CD4-positive, alpha-beta T cell (primary cell): Measurements from ENCODE around the gene CYP1A1. TPM values are rescaled to one million over a fixed set of nuclear protein-coding genes. Genes with fewer than 3 reads are reported as not detected.

Experiments
- ATAC-seq: fragments of 200-7000 bp; cut with Tn5 transposase; one replicate; pipeline ENCODE4 v1.10.0; 2022; ENCODE audit warnings: mild to moderate bottlenecking; ENCODE audit not compliant: poor library complexity
- CTCF ChIA-PET: fragments of 350-600 bp; sonication (Branson Sonifier 250); formaldehyde crosslinking; loops from one replicate; lab custom pipeline; 2021; ENCODE audit warnings: antibody characterized with exemption, inconsistent platforms; lab: Charles Lee
- POLR2A ChIA-PET: fragments of 350-600 bp; sonication (Branson Sonifier 250); formaldehyde crosslinking; loops from one replicate; lab custom pipeline; 2021; ENCODE audit warnings: antibody characterized with exemption, inconsistent platforms; lab: Charles Lee
- DNase-seq, 14 experiments: peaks; one replicate each; pipeline ENCODE4 v3.0.0-alpha.2; 2013 to 2020; ENCODE audit warnings: mixed read lengths in 2 of 14
- H3K27ac ChIP-seq, 2 donors: one replicate each; pipeline versions ENCODE4 v1.5.1 to v1.7.0; 2013; ENCODE audit warnings: low read length in 2 of 2, low read depth in 1 of 2, mild to moderate bottlenecking in 1 of 2
- H3K27me3 ChIP-seq, 2 experiments: 1 replicate in 1 of 2; 2 replicates in 1 of 2; pipeline versions ENCODE4 v1.6.1 to v1.7.0; 2013; ENCODE audit warnings: low read length in 2 of 2, control low read depth in 1 of 2, mild to moderate bottlenecking in 1 of 2, moderate library complexity in 1 of 2; ENCODE audit not compliant: insufficient read depth in 2 of 2, control insufficient read depth in 1 of 2
- H3K36me3 ChIP-seq: one replicate; pipeline ENCODE4 v1.6.1; 2013; ENCODE audit warnings: low read length, control low read depth; ENCODE audit not compliant: insufficient read depth
- H3K4me1 ChIP-seq: one replicate; pipeline ENCODE4 v1.6.1; 2013; ENCODE audit warnings: low read length, control low read depth; ENCODE audit not compliant: insufficient read depth
- H3K4me3 ChIP-seq: one replicate; pipeline ENCODE4 v1.5.1; 2013; ENCODE audit warnings: mild to moderate bottlenecking, low read length, moderate library complexity
- H3K9me3 ChIP-seq, 2 experiments: 1 replicate in 1 of 2; 2 replicates in 1 of 2; pipeline versions ENCODE4 v1.6.1 to v1.7.0; 2013; ENCODE audit warnings: low read length in 2 of 2, mild to moderate bottlenecking in 2 of 2, control low read depth in 1 of 2, moderate library complexity in 1 of 2; ENCODE audit not compliant: control insufficient read depth in 1 of 2, insufficient read depth in 1 of 2
- H3K27ac Mint-ChIP-seq: one replicate; pipeline ENCODE4 v1.8.0; 2020; ENCODE audit warnings: mixed read lengths
- H3K27me3 Mint-ChIP-seq: one replicate; pipeline ENCODE4 v1.8.0; 2021; ENCODE audit warnings: mixed read lengths
- H3K36me3 Mint-ChIP-seq: one replicate; pipeline ENCODE4 v1.8.0; 2021; ENCODE audit warnings: low read depth, mixed read lengths
- H3K4me1 Mint-ChIP-seq: one replicate; pipeline ENCODE4 v1.8.0; 2021; ENCODE audit warnings: low read depth, mixed read lengths
- H3K4me3 Mint-ChIP-seq: one replicate; pipeline ENCODE4 v1.8.0; 2020; ENCODE audit warnings: mild to moderate bottlenecking, mixed read lengths
- H3K9me3 Mint-ChIP-seq: one replicate; pipeline ENCODE4 v1.8.0; 2020; ENCODE audit warnings: mixed read lengths
- CTCF ChIP-seq: fragments of 200-600 bp; IDR thresholded peaks from one replicate; pipeline ENCODE4 v1.8.0; 2022; ENCODE audit warnings: antibody characterized with exemption, mild to moderate bottlenecking
- intact Hi-C, 2 experiments: fragments of 100-400 bp; cut with DNase I in 1 of 2; cut with micrococcal nuclease in 1 of 2; formaldehyde crosslinking; loops; one replicate each; pipeline versions ENCODE4 v1.15.1 to v1.9.0; 2023 to 2025; cut with DNase I, micrococcal nuclease
- total RNA-seq, 174 experiments: library from RNA in 2 of 174; stranded (reverse) in 2 of 174; gene quantifications; one replicate each; pipeline ENCODE4 v1.2.3 and lab custom pipeline; 2021 to 2026

Gene CYP1A1
- total RNA-seq, 2 experiments from 2014 or later = not detected

- POLR2A ChIA-PET = interaction anchor here (1.2 kb wide), 2 partner anchors 57 to 109 kb away, joined by 3 to 6 read pairs; partner anchors contain the start of genes CLK3 and CSK
- H3K4me3 ChIP-seq = no peak overlapping the region
- no peaks in the 10 kb centered on the region for H3K36me3 Mint-ChIP-seq
- no peaks in the 10 kb centered on the region for H3K27me3 ChIP-seq
- no peak overlapping the region for H3K27ac Mint-ChIP-seq
- H3K27me3 Mint-ChIP-seq = peaks cover under 1% of the 10 kb centered on the region
- H3K27ac ChIP-seq = no peak overlapping the region
- DNase-seq (peak in 1 of 14 experiments; percentile 20), ATAC-seq (no peak)
- intact Hi-C loops = no loop called here
- H3K4me3 Mint-ChIP-seq = peak overlapping the region; percentile 86
- peaks cover 5% of the 10 kb centered on the region for H3K4me1 Mint-ChIP-seq
- TF ChIP-seq CTCF = no peak
- H3K4me1 ChIP-seq = peaks cover 15% of the 10 kb centered on the region
- H3K36me3 ChIP-seq = no peaks in the 10 kb centered on the region
- H3K9me3 Mint-ChIP-seq = no peaks in the 10 kb centered on the region
- CTCF ChIA-PET = interaction anchor here (0.6 to 1.1 kb wide), 2 partner anchors 9 to 86 kb away, joined by 3 to 4 read pairs; no protein-coding TSS in a partner anchor
- H3K9me3 ChIP-seq = no peaks in the 10 kb centered on the region
Measured at GRCh38 chr15:74724570-74725224, 631 bp downstream of the CYP1A1 start.

GRCh38 chr15:74723754-74724334 is 1.5 kb downstream of the CYP1A1 start:
- ATAC-seq (peak; percentile 46), DNase-seq (peak in 3 of 14 experiments; percentile 41 to 58 (median 45))
- Histone ChIP-seq H3K4me1 (peaks cover 15% of the 10 kb centered on the region), H3K27me3 (no peaks in the 10 kb centered on the region), H3K27ac (no peak overlapping the region), H3K4me3 (no peak overlapping the region), H3K36me3 (no peaks in the 10 kb centered on the region), H3K9me3 (no peaks in the 10 kb centered on the region)
- POLR2A ChIA-PET = no interaction called here
- Mint-ChIP-seq H3K36me3 (no peaks in the 10 kb centered on the region), H3K4me3 (peak overlapping the region; percentile 42), H3K27me3 (no peaks in the 10 kb centered on the region), H3K9me3 (no peaks in the 10 kb centered on the region), H3K4me1 (peaks cover 5% of the 10 kb centered on the region), H3K27ac (no peak overlapping the region)
- CTCF ChIA-PET = interaction anchor here (0.6 kb wide), 1 partner anchor 213 kb away, joined by 5 read pairs; no protein-coding TSS in a partner anchor
- no peak for TF ChIP-seq CTCF
- intact Hi-C loops = no loop called here

- ChIA-PET CTCF (no interaction called here), POLR2A (no interaction called here)
- H3K4me3 Mint-ChIP-seq = no peak overlapping the region
- Histone ChIP-seq H3K4me3 (no peak overlapping the region), H3K4me1 (peaks cover 15% of the 10 kb centered on the region), H3K27me3 (no peaks in the 10 kb centered on the region), H3K36me3 (no peaks in the 10 kb centered on the region), H3K9me3 (no peaks in the 10 kb centered on the region), H3K27ac (no peak overlapping the region)
- ATAC-seq = no peak
- no peak for TF ChIP-seq CTCF
- no peaks in the 10 kb centered on the region for H3K9me3 Mint-ChIP-seq
- peaks cover 5% of the 10 kb centered on the region for H3K4me1 Mint-ChIP-seq
- no peaks in the 10 kb centered on the region for H3K27me3 Mint-ChIP-seq
- no peak for DNase-seq
- intact Hi-C loops = no loop called here
- H3K27ac Mint-ChIP-seq = no peak overlapping the region
- no peaks in the 10 kb centered on the region for H3K36me3 Mint-ChIP-seq
Measured at GRCh38 chr15:74723187-74723586, 2.1 kb downstream of the CYP1A1 start.
